NCI-H1436 treated with DMSO at 0.1 percent for 48 hours (cell line): ENCODE data around the gene SMPDL3A.

Experiments used
- DNase-seq: peaks from one replicate; lab custom pipeline; 2025; lab: John Stamatoyannopoulos, UW

The SMPDL3A gene

DNA sequence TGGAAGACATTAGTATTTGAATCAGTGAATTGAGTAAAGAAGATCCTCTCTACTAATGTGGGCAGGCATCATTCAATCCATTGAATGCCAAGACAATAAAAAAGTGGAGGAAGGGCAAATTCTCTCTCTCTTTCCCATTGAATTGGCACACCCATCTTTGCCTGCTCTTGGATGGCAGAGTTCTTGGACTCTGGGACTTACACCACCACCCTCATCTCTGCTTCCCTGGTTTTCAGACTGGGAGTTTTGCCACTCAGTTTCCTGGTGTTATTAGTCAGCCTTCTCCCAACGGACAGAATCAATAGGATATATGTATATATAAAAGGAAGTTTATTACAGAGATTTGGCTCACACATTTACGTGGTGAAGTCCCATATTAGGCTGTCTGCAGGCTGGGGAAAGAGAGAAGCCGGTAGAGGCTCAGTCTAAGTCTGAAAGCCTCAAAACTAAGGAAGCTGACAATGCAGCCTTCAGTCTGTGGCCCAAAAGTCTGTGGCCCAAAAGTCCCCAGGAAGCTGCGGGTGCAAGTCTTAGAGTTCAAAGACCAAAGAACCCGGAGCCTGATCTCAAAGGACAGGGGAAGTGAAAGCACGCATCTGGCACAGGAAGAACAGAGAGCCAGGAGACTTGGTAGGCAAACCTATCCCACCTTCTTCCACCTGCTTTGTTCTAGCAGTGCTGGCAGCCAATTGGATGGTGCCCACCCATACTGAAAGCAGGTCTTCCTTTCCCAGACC is 64.4 kb downstream of the SMPDL3A start:
- no peak for DNase-seq
